Measurements from ENCODE around the gene ZBTB39. TPM values are rescaled to one million over a fixed set of nuclear protein-coding genes. Genes with fewer than 3 reads are reported as not detected.

ZBTB39 gene
- total RNA-seq, 1 donor from 2014 or later = 20.8 TPM

DNA sequence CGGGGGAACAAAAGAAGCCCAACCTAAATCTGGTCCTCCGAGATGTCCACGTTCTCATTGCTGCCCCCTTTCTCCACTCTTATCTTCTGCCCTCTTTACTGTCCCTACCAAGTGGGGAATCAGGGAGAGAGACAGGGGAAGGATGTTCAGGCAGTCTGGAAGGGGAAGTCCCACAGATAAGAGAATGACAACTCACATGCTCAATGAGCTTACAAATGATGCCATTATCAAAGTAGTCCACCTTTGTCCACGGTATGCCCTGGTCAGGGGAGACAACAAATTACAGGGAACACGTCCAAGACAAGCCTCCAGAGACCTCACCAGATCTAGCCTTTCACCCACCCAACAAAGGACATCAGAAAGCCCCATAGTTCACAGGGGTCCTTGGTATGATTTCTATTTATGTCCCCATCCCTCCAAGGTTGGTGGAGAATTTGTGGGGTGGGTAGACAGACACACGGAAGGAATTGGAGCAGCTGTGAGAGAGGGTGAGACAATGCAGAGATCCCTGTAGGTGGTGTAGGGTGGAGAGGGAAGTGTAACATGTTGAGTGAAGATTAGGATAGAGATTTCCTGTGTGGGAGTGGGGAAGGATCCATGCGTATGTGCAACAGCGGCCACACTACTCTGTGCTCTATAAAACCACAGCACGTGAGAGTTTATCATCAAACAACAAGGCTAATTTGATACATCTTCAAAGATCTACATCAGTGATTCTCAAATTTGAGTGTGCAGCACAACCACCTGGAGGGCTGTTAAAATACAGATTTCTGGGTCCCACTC is 32.9 kb upstream of the ZBTB39 start:
- Mint-ChIP-seq H3K4me3 (ENCODE audit: low read depth) (no peak overlapping the region), H3K27me3 (peaks cover 9% of the 10 kb centered on the region), H3K9me3 (ENCODE audit: low read depth) (no peaks in the 10 kb centered on the region), H3K4me1 (ENCODE audit: low read depth) (no peaks in the 10 kb centered on the region), H3K36me3 (ENCODE audit: insufficient read depth) (no peaks in the 10 kb centered on the region), H3K27ac (no peak overlapping the region)
- no peak for DNase-seq (ENCODE audit: low spot score, unreplicated experiment)
- TF ChIP-seq, protein P1, sequence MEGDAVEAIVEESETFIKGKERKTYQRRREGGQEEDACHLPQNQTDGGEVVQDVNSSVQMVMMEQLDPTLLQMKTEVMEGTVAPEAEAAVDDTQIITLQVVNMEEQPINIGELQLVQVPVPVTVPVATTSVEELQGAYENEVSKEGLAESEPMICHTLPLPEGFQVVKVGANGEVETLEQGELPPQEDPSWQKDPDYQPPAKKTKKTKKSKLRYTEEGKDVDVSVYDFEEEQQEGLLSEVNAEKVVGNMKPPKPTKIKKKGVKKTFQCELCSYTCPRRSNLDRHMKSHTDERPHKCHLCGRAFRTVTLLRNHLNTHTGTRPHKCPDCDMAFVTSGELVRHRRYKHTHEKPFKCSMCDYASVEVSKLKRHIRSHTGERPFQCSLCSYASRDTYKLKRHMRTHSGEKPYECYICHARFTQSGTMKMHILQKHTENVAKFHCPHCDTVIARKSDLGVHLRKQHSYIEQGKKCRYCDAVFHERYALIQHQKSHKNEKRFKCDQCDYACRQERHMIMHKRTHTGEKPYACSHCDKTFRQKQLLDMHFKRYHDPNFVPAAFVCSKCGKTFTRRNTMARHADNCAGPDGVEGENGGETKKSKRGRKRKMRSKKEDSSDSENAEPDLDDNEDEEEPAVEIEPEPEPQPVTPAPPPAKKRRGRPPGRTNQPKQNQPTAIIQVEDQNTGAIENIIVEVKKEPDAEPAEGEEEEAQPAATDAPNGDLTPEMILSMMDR (IDR thresholded peaks at IDR 0.05; ENCODE audit: unreplicated experiment) = no peak

DNA sequence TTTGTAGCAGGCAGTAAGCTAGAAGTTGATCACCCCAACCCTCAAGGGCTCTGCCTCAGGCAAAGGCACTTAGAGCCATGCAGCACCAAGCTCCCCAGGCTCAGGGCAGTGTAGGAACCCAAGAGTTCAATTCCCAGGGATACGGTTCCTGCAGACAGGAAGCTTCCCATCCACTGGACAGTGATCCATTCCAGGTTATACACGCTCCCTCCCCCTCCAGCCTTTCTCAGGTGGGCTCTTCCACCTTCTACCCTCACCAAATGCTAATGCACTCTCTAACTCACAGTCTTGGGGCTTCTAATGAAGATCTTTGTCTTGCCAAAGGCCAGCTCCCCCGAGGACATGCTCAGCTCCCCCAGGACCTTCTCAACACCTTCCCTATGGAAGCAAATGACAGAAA is 30.9 kb upstream of the ZBTB39 start:
- Mint-ChIP-seq H3K27me3 (peaks cover 9% of the 10 kb centered on the region), H3K4me3 (ENCODE audit: low read depth) (no peak overlapping the region), H3K4me1 (ENCODE audit: low read depth) (no peaks in the 10 kb centered on the region), H3K27ac (no peak overlapping the region), H3K9me3 (ENCODE audit: low read depth) (no peaks in the 10 kb centered on the region), H3K36me3 (ENCODE audit: insufficient read depth) (no peaks in the 10 kb centered on the region)
- TF ChIP-seq, protein P1 (IDR thresholded peaks at IDR 0.05; ENCODE audit: unreplicated experiment) = no peak
- DNase-seq (ENCODE audit: low spot score, unreplicated experiment) = no peak

DNA sequence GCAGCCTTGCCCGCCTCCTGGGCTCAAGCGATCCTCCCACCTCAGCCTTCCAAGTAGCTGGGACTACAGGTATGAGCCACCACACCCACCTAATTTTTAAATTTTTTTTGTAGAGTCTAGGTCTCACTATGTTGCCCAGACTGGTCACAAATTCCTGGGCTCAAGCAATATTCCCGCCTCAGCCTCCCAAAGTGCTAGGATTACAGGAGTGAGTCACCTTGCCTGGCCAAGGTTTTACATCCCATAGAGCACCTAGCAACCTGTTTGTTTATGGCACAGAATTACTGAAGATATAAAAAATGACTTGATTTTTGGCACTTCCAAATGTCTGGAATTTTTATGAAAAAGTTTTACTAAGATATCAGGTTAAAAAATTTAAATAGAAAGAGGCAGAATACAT is 27.1 kb upstream of the ZBTB39 start:
- no peak overlapping the region for H3K4me3 Mint-ChIP-seq (ENCODE audit: low read depth)
- TF ChIP-seq, protein P1 (IDR thresholded peaks at IDR 0.05; ENCODE audit: unreplicated experiment) = no peak
- no peaks in the 10 kb centered on the region for H3K27me3 Mint-ChIP-seq
- DNase-seq (ENCODE audit: low spot score, unreplicated experiment) = no peak
- H3K9me3 Mint-ChIP-seq (ENCODE audit: low read depth) = no peaks in the 10 kb centered on the region
- H3K27ac Mint-ChIP-seq = no peak overlapping the region
- H3K4me1 Mint-ChIP-seq (ENCODE audit: low read depth) = peaks cover 1% of the 10 kb centered on the region
- no peaks in the 10 kb centered on the region for H3K36me3 Mint-ChIP-seq (ENCODE audit: insufficient read depth)

DNA sequence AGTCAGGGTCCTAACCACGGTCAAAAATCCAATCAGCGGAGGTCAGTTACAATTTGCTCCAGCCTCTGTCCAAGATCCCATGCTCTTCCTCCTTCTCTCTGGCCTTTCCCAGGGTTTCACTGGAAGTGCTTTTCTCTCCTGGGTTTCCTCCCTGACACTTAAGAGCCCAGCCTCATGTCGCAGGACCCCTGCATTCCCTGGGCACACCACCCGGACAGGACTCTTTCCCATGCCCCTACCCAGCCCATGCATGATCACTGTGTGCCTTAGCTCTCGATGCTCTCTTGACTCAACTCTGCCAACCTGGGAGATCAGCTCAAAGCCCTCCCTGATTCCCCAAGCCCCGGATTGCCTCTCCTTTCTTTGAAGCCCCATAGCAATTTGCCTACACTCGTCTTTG is 25.4 kb upstream of the ZBTB39 start:
- Mint-ChIP-seq H3K4me1 (ENCODE audit: low read depth) (peaks cover 4% of the 10 kb centered on the region), H3K27ac (no peak overlapping the region), H3K4me3 (ENCODE audit: low read depth) (no peak overlapping the region), H3K9me3 (ENCODE audit: low read depth) (no peaks in the 10 kb centered on the region), H3K27me3 (peaks cover 8% of the 10 kb centered on the region), H3K36me3 (ENCODE audit: insufficient read depth) (no peaks in the 10 kb centered on the region)
- TF ChIP-seq, protein P1 (IDR thresholded peaks at IDR 0.05; ENCODE audit: unreplicated experiment) = no peak
- no peak for DNase-seq (ENCODE audit: low spot score, unreplicated experiment)

DNA sequence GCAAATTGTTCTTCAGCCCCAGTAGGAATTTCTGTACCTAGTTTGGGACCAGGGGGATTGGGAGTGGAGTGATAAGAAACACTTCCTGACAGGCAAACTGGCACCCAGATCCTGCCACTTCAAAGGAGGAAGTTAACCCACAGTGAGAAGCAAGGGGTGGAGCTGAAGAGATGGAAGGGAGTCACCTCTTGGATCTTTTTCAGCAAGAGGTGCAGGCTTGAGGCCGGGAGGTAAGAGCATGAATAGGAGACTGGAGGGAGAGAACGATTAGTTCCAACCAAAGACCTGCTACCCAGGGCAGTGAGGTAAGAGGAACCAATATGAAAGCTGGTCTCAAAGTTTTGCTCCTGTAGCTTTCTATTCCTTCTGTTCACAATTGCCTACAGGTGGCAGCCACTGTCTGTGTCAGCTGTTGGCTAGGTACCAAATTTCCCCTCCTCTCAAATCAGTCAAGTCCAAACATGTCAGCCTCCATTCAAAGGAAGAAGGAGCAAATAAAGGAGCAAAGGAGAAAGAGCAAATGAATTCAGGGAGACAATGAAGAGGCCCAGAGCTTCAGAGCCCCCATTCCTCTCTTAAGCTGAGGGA is 24.9 kb upstream of the ZBTB39 start:
- Mint-ChIP-seq H3K27ac (peak overlapping the region; percentile 21), H3K9me3 (ENCODE audit: low read depth) (no peaks in the 10 kb centered on the region), H3K36me3 (ENCODE audit: insufficient read depth) (no peaks in the 10 kb centered on the region), H3K4me3 (ENCODE audit: low read depth) (no peak overlapping the region), H3K27me3 (peaks cover 14% of the 10 kb centered on the region), H3K4me1 (ENCODE audit: low read depth) (peaks cover 6% of the 10 kb centered on the region)
- no peak for DNase-seq (ENCODE audit: low spot score, unreplicated experiment)
- TF ChIP-seq, protein P1 (IDR thresholded peaks at IDR 0.05; ENCODE audit: unreplicated experiment) = no peak

Measured in progenitor cell of endocrine pancreas (in vitro differentiated cells).